Measurements from ENCODE around the gene IFT172. TPM values are rescaled to one million over a fixed set of nuclear protein-coding genes. Genes with fewer than 3 reads are reported as not detected.

IFT172 gene
- total and polyA plus RNA-seq, 2 donors (not counting 1 experiment from before 2014, with no cell fraction given), result 21.4 to 33.3 TPM

DNA sequence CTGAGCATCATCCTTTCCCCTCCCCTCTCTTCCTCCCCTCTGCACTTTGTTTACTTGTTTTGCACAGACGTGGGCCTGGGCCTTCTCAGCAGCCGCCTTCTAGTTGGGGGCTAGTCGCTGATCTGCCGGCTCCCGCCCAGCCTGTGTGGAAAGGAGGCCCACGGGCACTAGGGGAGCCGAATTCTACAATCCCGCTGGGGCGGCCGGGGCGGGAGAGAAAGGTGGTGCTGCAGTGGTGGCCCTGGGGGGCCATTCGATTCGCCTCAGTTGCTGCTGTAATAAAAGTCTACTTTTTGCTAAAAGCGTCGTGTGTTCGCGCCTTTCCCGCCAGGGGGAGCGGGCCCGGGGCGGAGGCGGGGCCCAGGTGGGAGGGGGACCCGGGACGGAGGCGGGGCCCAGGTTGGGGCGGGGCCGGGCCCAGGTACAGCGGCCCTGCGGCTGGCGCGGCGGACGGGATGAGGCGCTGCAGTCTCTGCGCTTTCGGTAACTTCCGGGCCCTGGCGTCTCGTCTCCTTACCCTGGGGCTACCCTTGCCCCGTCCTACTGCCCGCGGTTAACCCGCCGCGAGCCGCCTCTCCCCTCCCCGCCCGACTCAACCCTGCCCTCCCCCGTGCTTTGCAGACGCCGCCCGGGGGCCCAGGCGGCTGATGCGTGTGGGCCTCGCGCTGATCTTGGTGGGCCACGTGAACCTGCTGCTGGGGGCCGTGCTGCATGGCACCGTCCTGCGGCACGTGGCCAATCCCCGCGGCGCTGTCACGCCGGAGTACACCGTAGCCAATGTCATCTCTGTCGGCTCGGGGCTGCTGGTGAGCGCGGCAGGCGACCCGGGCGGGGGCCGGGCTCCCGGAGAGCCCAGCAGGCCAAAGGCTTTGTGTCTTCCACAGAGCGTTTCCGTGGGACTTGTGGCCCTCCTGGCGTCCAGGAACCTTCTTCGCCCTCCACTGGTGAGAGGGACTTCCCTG, 47.3 kb downstream of the IFT172 start, which contains the start of gene KRTCAP3:
Gene KRTCAP3, plus strand, starts transcription at position 424 of the 962 bp plus-strand sequence. Its CDS starts 32 bp downstream, at position 456.
- Histone ChIP-seq H3K9ac (ENCODE audit: low read length) (peak within 1 kb of the TSS; percentile 32), H3K4me2 (replicated peaks; ENCODE audit: low read depth, low read length, poor library complexity, severe bottlenecking) (peak within 1 kb of the TSS; percentile 70), H3K9me3 (ENCODE audit: control extremely low read depth in 1 of 3, control insufficient read depth in 2 of 3, insufficient read depth in 1 of 3, low read length in 2 of 3) (no peaks in the 10 kb centered on the region), H2AFZ (ENCODE audit: insufficient read depth, low read depth, low read length, poor library complexity, severe bottlenecking) (peak within 1 kb of the TSS; percentile 49), H3K36me3 (replicated peaks in 1 of 2; ENCODE audit: control extremely low read depth in 1 of 2, control insufficient read depth in 1 of 2, extremely low read depth in 1 of 2, insufficient read depth in 2 of 2, low read length in 1 of 2) (peaks cover 3 to 46% of the 10 kb centered on the region in 2 experiments), H3K4me3 (ENCODE audit: control extremely low read depth in 1 of 5, extremely low read depth in 1 of 5, insufficient read depth in 1 of 5, low read depth in 2 of 5, low read length in 4 of 5) (peak within 1 kb of the TSS in 3 of 5 experiments; percentile 19 to 37 (median 27)), H3K79me2 (ENCODE audit: control insufficient read depth, insufficient read depth, low read length) (no peaks in the 10 kb centered on the region), H3K27ac (ENCODE audit: low read length in 2 of 2) (no peak within 1 kb of the TSS), H3K27me3 (replicated peaks in 1 of 4; ENCODE audit: control extremely low read depth in 1 of 4, control insufficient read depth in 3 of 4, insufficient read depth in 4 of 4, low read length in 3 of 4) (no peaks in the 10 kb centered on the region), H3K4me1 (ENCODE audit: control insufficient read depth in 2 of 2, insufficient read depth in 2 of 2, low read length in 2 of 2) (peaks cover 3 to 6% of the 10 kb centered on the region in 2 donors), H4K20me1 (ENCODE audit: control insufficient read depth, insufficient read depth, low read length, poor library complexity, severe bottlenecking) (no peaks in the 10 kb centered on the region)
- H3K4me1 Mint-ChIP-seq, result peaks cover 12% of the 10 kb centered on the region
- WGBS (ENCODE audit: insufficient coverage), result 79% methylated on average over 78 of the region's 80 CpGs
- H3K27ac Mint-ChIP-seq, result peak within 1 kb of the TSS; percentile 72
- TF ChIP-seq EZH2 (IDR thresholded peaks at IDR 0.05; ENCODE audit: borderline replicate concordance, insufficient read depth, low read depth, low read length, poor library complexity, severe bottlenecking), result no peak
- TF ChIP-seq, protein P1, sequence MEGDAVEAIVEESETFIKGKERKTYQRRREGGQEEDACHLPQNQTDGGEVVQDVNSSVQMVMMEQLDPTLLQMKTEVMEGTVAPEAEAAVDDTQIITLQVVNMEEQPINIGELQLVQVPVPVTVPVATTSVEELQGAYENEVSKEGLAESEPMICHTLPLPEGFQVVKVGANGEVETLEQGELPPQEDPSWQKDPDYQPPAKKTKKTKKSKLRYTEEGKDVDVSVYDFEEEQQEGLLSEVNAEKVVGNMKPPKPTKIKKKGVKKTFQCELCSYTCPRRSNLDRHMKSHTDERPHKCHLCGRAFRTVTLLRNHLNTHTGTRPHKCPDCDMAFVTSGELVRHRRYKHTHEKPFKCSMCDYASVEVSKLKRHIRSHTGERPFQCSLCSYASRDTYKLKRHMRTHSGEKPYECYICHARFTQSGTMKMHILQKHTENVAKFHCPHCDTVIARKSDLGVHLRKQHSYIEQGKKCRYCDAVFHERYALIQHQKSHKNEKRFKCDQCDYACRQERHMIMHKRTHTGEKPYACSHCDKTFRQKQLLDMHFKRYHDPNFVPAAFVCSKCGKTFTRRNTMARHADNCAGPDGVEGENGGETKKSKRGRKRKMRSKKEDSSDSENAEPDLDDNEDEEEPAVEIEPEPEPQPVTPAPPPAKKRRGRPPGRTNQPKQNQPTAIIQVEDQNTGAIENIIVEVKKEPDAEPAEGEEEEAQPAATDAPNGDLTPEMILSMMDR (IDR thresholded peaks at IDR 0.05), result peak; percentile 58
- peak; percentile 70 for DNase-seq
- peak; percentile 98 for ATAC-seq (ENCODE audit: low read depth)
- peak within 1 kb of the TSS; percentile 72 for H3K4me3 Mint-ChIP-seq
- H3K27me3 Mint-ChIP-seq, result no peaks in the 10 kb centered on the region
- ChIA-PET CTCF (interaction anchor here (1.6 kb wide), 1 partner anchor 10 kb away, joined by 3 read pairs; no protein-coding TSS in a partner anchor), POLR2A (no interaction called here)
- intact Hi-C loops (cut with micrococcal nuclease), result loop anchor here (1.0 to 10.0 kb wide), 5 partner anchors 14 to 243 kb away; partner anchors contain the start of genes IFT172, NRBP1 and PPM1G
- no peaks in the 10 kb centered on the region for H3K9me3 Mint-ChIP-seq (ENCODE audit: insufficient read depth)

Measured in B cell (primary cell).